Stomach smooth muscle (tissue), 2 donors: ENCODE results near the gene BEGAIN.

Experiments used
- H3K27ac ChIP-seq: one replicate; pipeline ENCODE4 v1.7.0; 2013; ENCODE audit warnings: mild to moderate bottlenecking, low read length, inconsistent platforms
- H3K27me3 ChIP-seq, 2 donors: one replicate each; pipeline ENCODE4 v1.7.0; 2013; ENCODE audit warnings: low read length in 2 of 2; ENCODE audit not compliant: insufficient read depth in 2 of 2, control insufficient read depth in 1 of 2
- H3K36me3 ChIP-seq, 2 donors: one replicate each; pipeline ENCODE4 v1.7.0; 2013; ENCODE audit warnings: low read length in 2 of 2; ENCODE audit not compliant: control insufficient read depth in 2 of 2, insufficient read depth in 2 of 2
- H3K4me1 ChIP-seq: one replicate; pipeline ENCODE4 v1.7.0; 2013; ENCODE audit warnings: low read length; ENCODE audit not compliant: control insufficient read depth, insufficient read depth
- H3K4me3 ChIP-seq, 2 donors: one replicate each; pipeline ENCODE4 v1.7.0; 2013; ENCODE audit warnings: low read length in 2 of 2
- H3K9ac ChIP-seq, 2 donors: one replicate each; pipeline ENCODE4 v1.7.0; 2013; ENCODE audit warnings: low read length in 2 of 2, mild to moderate bottlenecking in 1 of 2
- H3K9me3 ChIP-seq, 2 donors: one replicate each; pipeline ENCODE4 v1.7.0; 2013; ENCODE audit warnings: low read length in 2 of 2; ENCODE audit not compliant: control insufficient read depth in 2 of 2
- donor health status: healthy.
- donor health status: Pancreatic carcinoma.

Gene BEGAIN

GRCh38 chr14:100556936-100557505 is 30.2 kb downstream of the BEGAIN start:
- no peaks in the 10 kb centered on the region for H3K9me3 ChIP-seq
- H3K27me3 ChIP-seq = no peaks in the 10 kb centered on the region
- H3K9ac ChIP-seq = no peak overlapping the region
- H3K27ac ChIP-seq = no peak overlapping the region
- peaks cover 3% of the 10 kb centered on the region for H3K4me1 ChIP-seq
- no peaks in the 10 kb centered on the region for H3K36me3 ChIP-seq
- H3K4me3 ChIP-seq = no peak overlapping the region

- H3K27me3 ChIP-seq = no peaks in the 10 kb centered on the region
- peaks cover 3% of the 10 kb centered on the region for H3K4me1 ChIP-seq
- no peaks in the 10 kb centered on the region for H3K9me3 ChIP-seq
- H3K4me3 ChIP-seq = no peak overlapping the region
- H3K9ac ChIP-seq = no peak overlapping the region
- no peaks in the 10 kb centered on the region for H3K36me3 ChIP-seq
- no peak overlapping the region for H3K27ac ChIP-seq
These were observed 31.1 kb downstream of the BEGAIN start for GRCh38 chr14:100556140-100556475.

- Histone ChIP-seq H3K27ac (no peak overlapping the region), H3K27me3 (no peaks in the 10 kb centered on the region), H3K4me1 (peaks cover 3% of the 10 kb centered on the region)
These were observed 31.6 kb downstream of the BEGAIN start for GRCh38 chr14:100555436-100556139.

GRCh38 chr14:100554696-100555320 is 32.4 kb downstream of the BEGAIN start:
- Histone ChIP-seq H3K4me3 (no peak overlapping the region), H3K27me3 (no peaks in the 10 kb centered on the region), H3K4me1 (peaks cover 3% of the 10 kb centered on the region), H3K27ac (no peak overlapping the region), H3K9me3 (no peaks in the 10 kb centered on the region), H3K36me3 (no peaks in the 10 kb centered on the region), H3K9ac (no peak overlapping the region)

More at GRCh38 chr14:100555436-100556139, 31.6 kb downstream of the BEGAIN start:
- Histone ChIP-seq H3K9me3 (no peaks in the 10 kb centered on the region), H3K4me3 (no peak overlapping the region), H3K36me3 (no peaks in the 10 kb centered on the region), H3K9ac (no peak overlapping the region)

GRCh38 chr14:100554082-100554677 is 33.0 kb downstream of the BEGAIN start:
- Histone ChIP-seq H3K27me3 (no peaks in the 10 kb centered on the region), H3K36me3 (no peaks in the 10 kb centered on the region), H3K4me1 (peaks cover 5% of the 10 kb centered on the region), H3K4me3 (peak overlapping the region in 1 of 2 donors; percentile 15), H3K27ac (no peak overlapping the region), H3K9ac (no peak overlapping the region), H3K9me3 (no peaks in the 10 kb centered on the region)

- Histone ChIP-seq H3K9me3 (no peaks in the 10 kb centered on the region), H3K4me3 (no peak overlapping the region), H3K4me1 (peaks cover 5% of the 10 kb centered on the region), H3K27me3 (no peaks in the 10 kb centered on the region), H3K9ac (no peak overlapping the region), H3K27ac (no peak overlapping the region), H3K36me3 (no peaks in the 10 kb centered on the region)
These were observed 33.7 kb downstream of the BEGAIN start for GRCh38 chr14:100553471-100553870.

- Histone ChIP-seq H3K4me1 (peaks cover 5% of the 10 kb centered on the region), H3K27me3 (no peaks in the 10 kb centered on the region), H3K27ac (no peak overlapping the region), H3K36me3 (no peaks in the 10 kb centered on the region), H3K9ac (no peak overlapping the region), H3K9me3 (no peaks in the 10 kb centered on the region), H3K4me3 (no peak overlapping the region)
These were observed 34.6 kb downstream of the BEGAIN start for GRCh38 chr14:100552524-100553125.

- Histone ChIP-seq H3K4me3 (no peak overlapping the region), H3K4me1 (peaks cover 15% of the 10 kb centered on the region), H3K9ac (no peak overlapping the region), H3K27ac (no peak overlapping the region), H3K9me3 (no peaks in the 10 kb centered on the region), H3K27me3 (no peaks in the 10 kb centered on the region), H3K36me3 (no peaks in the 10 kb centered on the region)
These were observed 36.2 kb downstream of the BEGAIN start for GRCh38 chr14:100551056-100551455.

GRCh38 chr14:100549834-100550625 is 37.2 kb downstream of the BEGAIN start:
- no peaks in the 10 kb centered on the region for H3K27me3 ChIP-seq
- no peaks in the 10 kb centered on the region for H3K36me3 ChIP-seq
- no peak overlapping the region for H3K9ac ChIP-seq
- H3K9me3 ChIP-seq = no peaks in the 10 kb centered on the region
- H3K27ac ChIP-seq = no peak overlapping the region
- H3K4me3 ChIP-seq = no peak overlapping the region
- peaks cover 22% of the 10 kb centered on the region for H3K4me1 ChIP-seq

- H3K36me3 ChIP-seq = no peaks in the 10 kb centered on the region
- no peaks in the 10 kb centered on the region for H3K9me3 ChIP-seq
- H3K4me1 ChIP-seq = peaks cover 22% of the 10 kb centered on the region
- H3K27me3 ChIP-seq = no peaks in the 10 kb centered on the region
- H3K4me3 ChIP-seq = no peak overlapping the region
- H3K9ac ChIP-seq = no peak overlapping the region
- H3K27ac ChIP-seq = no peak overlapping the region
These were observed 38.3 kb downstream of the BEGAIN start for GRCh38 chr14:100548939-100549338.
